Osteoblast (primary cell): Measurements from ENCODE around the gene CCL14. TPM values are rescaled to one million over a fixed set of nuclear protein-coding genes. Genes with fewer than 3 reads are reported as not detected.

Experiments used
- DNase-seq: peaks from one replicate; pipeline ENCODE4 v3.0.0; 2011; ENCODE audit warnings: low spot score, mixed read lengths; ENCODE audit not compliant: insufficient read length; ENCODE audit errors: missing footprints
- H2AFZ ChIP-seq: 2 replicates; pipeline ENCODE4 v1.6.0; 2011; ENCODE audit warnings: mild to moderate bottlenecking, low read length
- H3K27ac ChIP-seq: 2 replicates; pipeline ENCODE4 v1.5.1; 2011; ENCODE audit warnings: mild to moderate bottlenecking, low read depth, low read length, moderate library complexity
- H3K27me3 ChIP-seq: 2 replicates; pipeline ENCODE4 v1.6.0; 2012; ENCODE audit warnings: mild to moderate bottlenecking, control low read depth, inconsistent platforms, low read length, moderate library complexity; ENCODE audit not compliant: insufficient read depth
- H3K36me3 ChIP-seq: 2 replicates; pipeline ENCODE4 v1.5.1; 2011; ENCODE audit warnings: mild to moderate bottlenecking, low read length, control low read depth, moderate library complexity; ENCODE audit not compliant: insufficient read depth
- H3K4me1 ChIP-seq: 2 replicates; pipeline ENCODE4 v1.5.1; 2011; ENCODE audit warnings: mild to moderate bottlenecking, low read length, control low read depth, moderate library complexity; ENCODE audit not compliant: insufficient read depth
- H3K4me2 ChIP-seq: 2 replicates; pipeline ENCODE4 v1.6.0; 2011; ENCODE audit warnings: mild to moderate bottlenecking, low read length; ENCODE audit not compliant: insufficient read depth
- H3K4me3 ChIP-seq: fragments of 200-600 bp; sonication (generic); 3 replicates; pipeline ENCODE4 v1.5.1; 2012; ENCODE audit warnings: mild to moderate bottlenecking, low read length, inconsistent platforms; ENCODE audit not compliant: insufficient read depth
- H3K79me2 ChIP-seq: 2 replicates; pipeline ENCODE4 v1.6.0; 2012; ENCODE audit warnings: mild to moderate bottlenecking, low read length, control low read depth, inconsistent platforms; ENCODE audit not compliant: insufficient read depth
- H3K9me3 ChIP-seq: 2 replicates; pipeline ENCODE4 v1.5.1; 2011; ENCODE audit warnings: low read depth, low read length, control low read depth
- H4K20me1 ChIP-seq: 2 replicates; pipeline ENCODE4 v1.6.0; 2012; ENCODE audit warnings: mild to moderate bottlenecking, low read length, control low read depth; ENCODE audit not compliant: insufficient read depth
- CTCF ChIP-seq: IDR thresholded peaks from 2 replicates; pipeline ENCODE4 v1.5.1; 2011; ENCODE audit warnings: mild to moderate bottlenecking, low read depth, low read length, moderate library complexity; ENCODE audit errors: extremely low read depth
- total RNA-seq: library from RNA; depleted of rRNA; stranded (reverse); fragments of >200 nt; gene quantifications from 2 replicates; pipeline ENCODE4 v1.2.3, GENCODE V29; 2012

The CCL14 gene
- total RNA-seq, 1 donor, result not detected

GRCh38 chr17:35981908-35982330 lies 4.6 kb downstream of the CCL14 start:
- Histone ChIP-seq H3K27me3 (peaks cover 7% of the 10 kb centered on the region), H3K4me1 (no peaks in the 10 kb centered on the region), H2AFZ (no peak overlapping the region), H4K20me1 (no peaks in the 10 kb centered on the region), H3K4me3 (no peak overlapping the region), H3K9me3 (no peaks in the 10 kb centered on the region), H3K4me2 (no peak overlapping the region), H3K79me2 (no peaks in the 10 kb centered on the region), H3K27ac (no peak overlapping the region), H3K36me3 (no peaks in the 10 kb centered on the region)
- no peak for TF ChIP-seq CTCF
- DNase-seq, result no peak

GRCh38 chr17:35981246-35981645 lies 5.3 kb downstream of the CCL14 start, which contains the start of gene CCL16:
CCL16 (minus strand) TSS chr17:35981497; CDS start chr17:35981420, 77 bp downstream.
- Histone ChIP-seq H3K79me2 (no peaks in the 10 kb centered on the region), H3K4me3 (no peak within 1 kb of the TSS), H3K4me1 (no peaks in the 10 kb centered on the region), H3K9me3 (no peaks in the 10 kb centered on the region), H3K36me3 (no peaks in the 10 kb centered on the region), H3K27me3 (peaks cover 7% of the 10 kb centered on the region), H3K4me2 (no peak within 1 kb of the TSS), H2AFZ (no peak within 1 kb of the TSS), H4K20me1 (no peaks in the 10 kb centered on the region), H3K27ac (no peak within 1 kb of the TSS)
- DNase-seq, result no peak
- TF ChIP-seq CTCF, result no peak

- Histone ChIP-seq H3K4me3 (no peak overlapping the region), H3K4me1 (peaks cover 5% of the 10 kb centered on the region), H3K27ac (no peak overlapping the region), H2AFZ (no peak overlapping the region), H3K9me3 (no peaks in the 10 kb centered on the region), H3K79me2 (no peaks in the 10 kb centered on the region), H4K20me1 (no peaks in the 10 kb centered on the region), H3K4me2 (no peak overlapping the region), H3K36me3 (no peaks in the 10 kb centered on the region), H3K27me3 (peaks cover 4% of the 10 kb centered on the region)
- no peak for TF ChIP-seq CTCF
- peak; percentile 26 for DNase-seq
Measured at GRCh38 chr17:35978346-35978745, 8.2 kb downstream of the CCL14 start.

- no peak overlapping the region for H3K27ac ChIP-seq
- peaks cover 4% of the 10 kb centered on the region for H3K27me3 ChIP-seq
- H3K79me2 ChIP-seq, result no peaks in the 10 kb centered on the region
- no peak for DNase-seq
- H2AFZ ChIP-seq, result no peak overlapping the region
- no peaks in the 10 kb centered on the region for H3K9me3 ChIP-seq
- H3K4me2 ChIP-seq, result no peak overlapping the region
- H3K4me1 ChIP-seq, result peaks cover 6% of the 10 kb centered on the region
- no peaks in the 10 kb centered on the region for H3K36me3 ChIP-seq
- H3K4me3 ChIP-seq, result no peak overlapping the region
- no peaks in the 10 kb centered on the region for H4K20me1 ChIP-seq
- TF ChIP-seq CTCF, result no peak
Measured at GRCh38 chr17:35977509-35977908, 9.0 kb downstream of the CCL14 start.
